A549 treated with DMSO at 1 μM for 4 hours (cell line): Measurements from ENCODE around the gene TNF. TPM values are rescaled to one million over a fixed set of nuclear protein-coding genes. Genes with fewer than 3 reads are reported as not detected.

Source experiments
- total RNA-seq: library from RNA; stranded (reverse); fragments of 200-300 nt; extraction: Qiagen RNA extraction; gene quantifications from 5 replicates; pipeline ENCODE4 v1.2.3, GENCODE V29; 2022; ENCODE audit warnings: low read depth

Gene TNF
- total RNA-seq, result 0.10 to 0.22 TPM (median 0.11 TPM) in 3 of 5 replicates, not detected in the others

DNA sequence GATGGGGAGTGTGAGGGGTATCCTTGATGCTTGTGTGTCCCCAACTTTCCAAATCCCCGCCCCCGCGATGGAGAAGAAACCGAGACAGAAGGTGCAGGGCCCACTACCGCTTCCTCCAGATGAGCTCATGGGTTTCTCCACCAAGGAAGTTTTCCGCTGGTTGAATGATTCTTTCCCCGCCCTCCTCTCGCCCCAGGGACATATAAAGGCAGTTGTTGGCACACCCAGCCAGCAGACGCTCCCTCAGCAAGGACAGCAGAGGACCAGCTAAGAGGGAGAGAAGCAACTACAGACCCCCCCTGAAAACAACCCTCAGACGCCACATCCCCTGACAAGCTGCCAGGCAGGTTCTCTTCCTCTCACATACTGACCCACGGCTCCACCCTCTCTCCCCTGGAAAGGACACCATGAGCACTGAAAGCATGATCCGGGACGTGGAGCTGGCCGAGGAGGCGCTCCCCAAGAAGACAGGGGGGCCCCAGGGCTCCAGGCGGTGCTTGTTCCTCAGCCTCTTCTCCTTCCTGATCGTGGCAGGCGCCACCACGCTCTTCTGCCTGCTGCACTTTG is at the start of gene TNF:
Gene TNF, plus strand, starts transcription at position 231 of the 567 bp plus-strand sequence. Its CDS starts 177 bp downstream, at position 408.

DNA sequence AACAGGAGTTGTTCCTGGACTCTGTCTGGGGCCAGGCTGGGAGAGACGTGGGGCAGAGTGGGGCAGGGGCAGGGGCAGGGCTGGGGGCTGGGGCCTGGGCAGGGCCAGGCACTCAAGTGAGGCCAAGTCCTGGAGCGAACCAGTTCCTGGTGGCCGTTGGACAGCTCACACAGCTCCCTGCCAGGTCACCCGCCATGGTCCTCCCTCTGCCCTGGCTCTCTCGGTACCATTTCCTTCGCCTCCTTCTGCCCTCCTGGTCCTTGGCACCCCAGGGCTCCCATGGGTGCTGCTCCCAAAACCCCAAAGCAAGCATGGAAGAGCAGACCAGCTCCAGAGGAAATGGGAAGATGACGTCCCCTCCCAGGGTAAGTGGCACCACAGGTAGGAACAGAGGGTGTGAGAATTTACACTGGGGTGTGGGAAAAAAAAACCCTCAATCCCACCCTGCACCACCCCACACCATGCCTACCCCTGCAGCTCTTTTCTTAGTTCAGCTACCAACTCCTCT is 46.5 kb upstream of the TNF start, which contains the start of gene MCCD1:
Gene MCCD1, plus strand, starts transcription at position 142 of the 508 bp plus-strand sequence. Its CDS starts 53 bp downstream, at position 195.

DNA sequence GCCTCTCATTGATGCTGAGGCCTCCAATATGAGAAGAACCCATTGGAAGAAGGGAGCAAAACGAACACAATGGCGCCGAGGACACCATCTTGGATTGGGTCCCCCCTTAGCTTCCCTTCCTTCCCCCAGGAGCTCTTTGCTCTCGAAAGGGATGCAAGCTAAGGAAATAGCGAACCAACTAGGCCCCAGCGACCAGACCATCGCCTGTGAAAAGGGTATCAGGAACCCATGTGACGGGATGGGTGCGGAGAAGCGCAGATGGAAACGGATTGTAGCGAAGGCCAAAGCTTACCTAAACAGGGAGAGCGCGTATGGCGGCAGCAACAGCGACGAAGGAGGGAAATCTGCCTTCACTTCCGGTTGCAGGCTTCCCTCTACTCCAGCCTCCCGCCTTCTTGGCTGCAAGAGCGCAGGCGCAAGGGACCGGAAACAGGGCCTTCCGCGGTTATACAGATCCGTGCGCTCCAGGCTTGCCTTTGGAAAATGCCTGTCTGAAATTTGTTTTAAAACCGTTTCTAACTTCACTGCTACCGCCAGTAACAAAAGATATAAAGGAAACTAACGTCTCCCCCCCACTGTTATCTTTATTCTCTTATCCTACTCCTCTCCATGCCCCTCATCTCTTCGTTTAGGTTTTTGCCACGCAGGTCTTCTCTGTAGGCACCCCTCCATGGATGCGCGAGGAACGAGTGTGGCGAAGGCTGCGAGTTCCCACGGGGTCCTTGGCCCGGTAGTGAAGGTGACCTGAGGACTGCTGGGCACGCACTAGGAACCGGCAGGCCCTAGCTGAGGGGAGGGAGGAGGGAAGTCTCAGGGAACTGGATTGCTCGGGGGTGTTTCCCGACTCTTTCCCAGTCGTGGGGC is 33.5 kb upstream of the TNF start, which contains the start of gene DDX39B:
Gene DDX39B, minus strand, starts transcription at position 346 of the 864 bp plus-strand sequence. CDS start 1,471 bp downstream, outside the sequence.

DNA sequence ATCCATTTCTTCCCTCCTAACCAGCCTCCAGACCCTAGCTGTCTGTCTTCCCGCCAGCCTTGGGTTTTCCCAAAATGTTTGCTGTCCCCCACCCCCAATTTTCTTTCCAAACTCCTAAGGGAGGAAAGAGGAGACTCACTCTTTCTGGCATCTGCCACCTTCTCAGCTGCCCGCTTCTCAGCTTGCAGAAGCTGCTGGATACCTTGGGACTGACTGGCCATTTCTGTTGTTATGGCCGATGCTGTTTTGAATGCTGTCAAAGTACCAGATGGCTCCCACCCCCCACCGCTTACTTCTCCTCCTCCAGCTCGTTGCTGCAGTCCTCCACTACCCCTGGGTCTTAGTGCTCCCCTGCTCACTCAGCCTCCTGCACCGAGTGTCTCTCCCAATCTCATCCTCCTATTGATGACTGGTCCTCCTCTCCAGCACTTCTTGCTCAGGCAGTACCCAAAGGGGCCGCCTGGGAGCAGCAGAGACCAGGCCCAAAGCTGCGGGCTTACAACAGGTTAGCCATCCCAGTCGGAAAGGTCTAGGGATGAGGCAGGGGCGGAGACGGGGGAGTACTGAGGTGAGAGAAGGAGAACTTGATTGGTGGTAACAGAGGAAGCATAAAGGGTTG is 28.9 kb upstream of the TNF start, which contains the start of gene ATP6V1G2:
Gene ATP6V1G2, minus strand, starts transcription at position 270 of the 619 bp plus-strand sequence. Its CDS starts 49 bp downstream, at position 221.

DNA sequence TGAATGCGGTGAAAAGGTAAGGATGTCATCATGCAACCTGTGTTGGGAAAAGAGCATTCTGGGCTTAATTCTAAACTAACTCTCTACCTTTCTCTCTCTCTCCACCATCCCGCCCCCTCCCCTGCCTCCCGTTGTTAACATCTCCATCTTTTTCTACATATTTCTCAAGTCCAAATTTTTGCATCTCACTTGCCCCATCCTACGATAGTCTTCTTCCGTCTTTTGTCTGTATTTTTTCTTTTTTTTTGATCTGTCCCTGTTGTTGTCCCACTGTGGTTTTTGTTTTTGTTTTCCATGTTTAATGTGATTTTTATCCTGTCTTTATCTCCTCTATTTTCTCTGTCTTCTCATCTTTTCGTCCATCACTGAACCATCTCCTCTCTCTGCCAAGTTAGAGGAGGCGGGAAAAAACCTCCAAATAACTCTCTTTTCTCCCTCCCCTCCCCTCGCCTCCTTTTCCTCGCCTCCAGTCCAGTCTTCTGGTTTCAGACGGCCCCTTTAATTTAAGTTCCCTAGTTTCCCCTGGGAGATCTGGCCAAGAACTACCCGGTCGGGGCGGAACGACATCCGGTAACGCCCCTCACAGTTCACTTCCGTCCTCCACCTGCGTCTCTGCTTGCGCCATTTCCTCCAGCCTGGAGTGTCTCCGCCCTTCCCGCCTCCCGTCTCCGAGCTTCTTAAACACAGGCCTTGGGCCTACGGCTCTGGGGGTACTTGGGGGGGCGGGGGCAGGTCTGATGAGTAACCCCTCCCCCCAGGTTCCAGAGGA is 28.2 kb upstream of the TNF start, which contains the start of gene NFKBIL1:
Gene NFKBIL1, plus strand, starts transcription at position 651 of the 769 bp plus-strand sequence. Its CDS starts 87 bp downstream, at position 738.

DNA sequence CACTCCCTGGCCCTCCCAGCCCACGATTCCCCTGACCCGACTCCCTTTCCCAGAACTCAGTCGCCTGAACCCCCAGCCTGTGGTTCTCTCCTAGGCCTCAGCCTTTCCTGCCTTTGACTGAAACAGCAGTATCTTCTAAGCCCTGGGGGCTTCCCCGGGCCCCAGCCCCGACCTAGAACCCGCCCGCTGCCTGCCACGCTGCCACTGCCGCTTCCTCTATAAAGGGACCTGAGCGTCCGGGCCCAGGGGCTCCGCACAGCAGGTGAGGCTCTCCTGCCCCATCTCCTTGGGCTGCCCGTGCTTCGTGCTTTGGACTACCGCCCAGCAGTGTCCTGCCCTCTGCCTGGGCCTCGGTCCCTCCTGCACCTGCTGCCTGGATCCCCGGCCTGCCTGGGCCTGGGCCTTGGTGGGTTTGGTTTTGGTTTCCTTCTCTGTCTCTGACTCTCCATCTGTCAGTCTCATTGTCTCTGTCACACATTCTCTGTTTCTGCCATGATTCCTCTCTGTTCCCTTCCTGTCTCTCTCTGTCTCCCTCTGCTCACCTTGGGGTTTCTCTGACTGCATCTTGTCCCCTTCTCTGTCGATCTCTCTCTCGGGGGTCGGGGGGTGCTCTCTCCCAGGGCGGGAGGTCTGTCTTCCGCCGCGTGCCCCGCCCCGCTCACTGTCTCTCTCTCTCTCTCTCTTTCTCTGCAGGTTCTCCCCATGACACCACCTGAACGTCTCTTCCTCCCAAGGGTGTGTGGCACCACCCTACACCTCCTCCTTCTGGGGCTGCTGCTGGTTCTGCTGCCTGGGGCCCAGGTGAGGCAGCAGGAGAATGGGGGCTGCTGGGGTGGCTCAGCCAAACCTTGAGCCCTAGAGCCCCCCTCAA is 3.1 kb upstream of the TNF start, which contains the start of gene LTA:
Gene LTA, plus strand, starts transcription at position 249 of the 871 bp plus-strand sequence. Its CDS starts 454 bp downstream, at position 703.

DNA sequence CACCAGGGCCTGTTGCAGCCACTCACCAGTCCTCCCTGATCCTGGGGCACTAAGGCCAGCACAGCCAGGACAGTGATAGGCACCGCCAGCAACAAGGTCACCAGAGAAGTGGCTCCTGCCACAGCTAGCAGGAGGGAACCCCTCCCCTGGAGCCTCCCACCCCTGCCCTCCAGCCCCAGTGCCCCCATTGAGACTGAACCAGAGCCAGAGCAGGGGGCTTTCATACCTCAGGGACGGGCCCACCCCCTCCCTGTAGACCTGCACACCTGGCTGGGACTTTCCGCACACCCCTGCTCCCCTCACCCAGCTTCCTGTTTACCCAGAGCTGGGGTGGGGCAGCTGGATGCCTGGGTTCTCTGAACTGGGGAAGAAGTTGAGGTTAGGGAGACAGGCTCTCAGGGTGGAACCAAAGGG is 6.9 kb downstream of the TNF start, which contains the start of gene LTB:
Gene LTB, minus strand, starts transcription at position 195 of the 414 bp plus-strand sequence. Its CDS starts 7 bp downstream, at position 188.

DNA sequence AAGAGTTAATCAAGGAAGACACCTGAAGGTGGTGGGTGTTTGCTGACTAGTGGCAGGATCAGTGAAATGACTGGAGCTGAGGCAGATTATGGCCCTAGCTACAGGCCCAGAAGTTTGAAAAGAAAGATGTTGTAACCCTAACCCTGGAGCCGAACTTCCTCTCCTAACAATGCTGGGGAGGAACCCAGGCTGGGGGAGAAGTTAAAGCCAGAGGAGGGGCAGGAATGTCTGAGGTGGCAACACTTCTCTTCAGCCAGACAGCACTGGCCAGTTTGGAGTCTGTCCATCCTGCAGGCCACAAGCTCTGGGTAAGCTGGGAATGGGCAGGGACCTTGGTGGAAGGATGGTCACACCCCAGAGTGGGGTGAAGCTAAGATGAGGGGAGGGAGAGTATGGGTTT is 10.6 kb downstream of the TNF start, which contains the start of gene LST1:
Gene LST1, plus strand, starts transcription at position 270 of the 400 bp plus-strand sequence. CDS start 1,023 bp downstream, outside the sequence.

DNA sequence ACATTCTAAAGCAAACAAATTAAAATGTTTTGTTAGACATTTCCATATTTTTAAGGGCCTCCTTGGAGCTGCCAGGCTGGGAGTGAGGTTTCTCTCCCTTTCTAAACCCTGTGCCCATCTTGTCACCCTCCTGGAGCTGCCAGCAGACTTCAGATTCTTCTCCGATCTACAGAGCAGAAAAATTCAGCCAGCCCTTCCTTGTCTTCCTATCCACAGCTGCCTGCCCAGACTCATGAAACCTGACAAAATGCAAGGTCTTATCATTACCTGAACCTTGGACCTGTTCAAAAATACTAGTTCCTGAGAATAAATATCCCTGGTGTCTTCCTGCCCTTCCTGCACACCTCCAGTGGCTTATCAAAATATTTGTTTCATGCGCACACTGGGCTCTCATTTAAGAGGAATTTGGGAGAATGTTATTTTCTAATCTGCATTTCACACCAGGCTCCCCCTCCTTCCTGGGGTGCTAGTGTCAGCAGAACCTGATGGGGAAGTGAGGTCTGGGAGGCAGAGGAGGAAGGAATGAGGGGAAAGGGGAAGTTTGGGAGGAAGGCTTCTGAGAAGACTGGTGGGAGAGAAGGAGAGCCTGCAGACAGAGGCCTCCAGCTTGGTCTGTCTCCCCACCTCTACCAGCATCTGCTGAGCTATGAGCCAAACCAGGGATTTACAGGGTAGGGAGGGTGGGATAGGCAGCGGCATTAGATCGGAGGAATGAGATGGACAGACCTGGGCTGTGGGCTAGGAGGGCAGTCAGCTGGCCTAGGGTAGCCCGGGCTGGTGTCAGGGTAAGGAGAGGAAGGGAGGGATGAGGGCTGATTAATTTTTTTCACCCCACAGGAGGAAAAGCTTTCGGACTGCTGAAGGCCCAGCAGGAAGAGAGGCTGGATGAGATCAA is 39.6 kb downstream of the TNF start, which contains the start of gene AIF1:
Gene AIF1, plus strand, starts transcription at position 551 of the 895 bp plus-strand sequence. Its CDS starts 96 bp downstream, at position 647.

DNA sequence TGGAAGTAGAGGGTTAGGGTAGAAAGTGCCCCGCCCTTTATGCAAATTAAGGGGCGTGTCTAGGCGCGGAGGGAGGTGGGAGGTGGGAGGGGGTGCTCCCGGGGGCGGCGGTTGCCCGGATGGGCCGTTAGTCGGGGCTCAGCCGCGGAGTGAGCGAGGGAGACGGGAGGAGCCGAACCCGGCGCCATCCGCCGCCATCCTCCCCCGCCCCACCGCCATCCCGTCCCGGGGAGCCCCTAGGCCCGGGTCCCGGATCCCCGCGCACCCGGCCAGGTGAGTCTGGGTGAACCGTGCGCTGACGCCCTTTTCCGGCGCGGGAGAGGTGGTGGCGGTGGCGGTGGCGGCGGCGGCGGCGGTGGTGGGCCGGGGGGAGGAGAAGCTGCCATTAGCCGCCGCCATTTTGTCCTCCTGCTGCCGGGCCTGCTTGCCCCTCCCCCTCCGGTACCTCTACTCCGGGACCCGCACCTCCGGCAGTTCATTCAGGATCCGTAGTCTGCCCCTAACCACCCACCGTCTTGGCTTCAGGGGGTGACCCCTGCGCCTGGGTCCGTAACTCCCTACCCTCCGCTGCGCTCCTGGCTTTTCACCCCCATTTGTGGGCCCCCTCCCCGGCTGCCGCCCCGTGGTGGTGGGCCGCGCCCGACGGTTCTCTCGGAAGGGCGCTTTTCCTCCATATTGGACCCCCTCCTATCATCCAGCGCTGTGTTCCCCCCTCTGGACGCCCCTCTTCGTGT is 45.4 kb downstream of the TNF start, which contains the start of gene PRRC2A:
Gene PRRC2A, plus strand, starts transcription at position 130 of the 734 bp plus-strand sequence. CDS start 2,075 bp downstream, outside the sequence.

Other genes starting within 250 kb of the TNF start
- 22.4 to 31.2 TPM (median 26.4 TPM) in 5 replicates for gene HLA-B, start 218.4 kb upstream of the TNF start, total RNA-seq
- 26.7 to 28.7 TPM (median 27.5 TPM) in 5 replicates for gene MICA, start 172.0 kb upstream of the TNF start, total RNA-seq
- 7.6 to 9.0 TPM (median 8.6 TPM) in 5 replicates for gene MICB, start 77.4 kb upstream of the TNF start, total RNA-seq
- gene MCCD1, start 46.6 kb upstream of the TNF start, total RNA-seq, result not detected in 5 replicates
- gene DDX39B, start 33.6 kb upstream of the TNF start, total RNA-seq, result 352 to 407 TPM (median 386 TPM) in 5 replicates
- 0.40 to 0.77 TPM (median 0.64 TPM) in 5 replicates for gene ATP6V1G2, start 29.0 kb upstream of the TNF start, total RNA-seq
- gene NFKBIL1, start 28.0 kb upstream of the TNF start, total RNA-seq, result 9.6 to 12.9 TPM (median 11.4 TPM) in 5 replicates
- 0.11 to 0.12 TPM in 2 of 5 replicates, not detected in the others for gene LTA, start 3.3 kb upstream of the TNF start, total RNA-seq
- gene LTB, start 6.9 kb downstream of the TNF start, total RNA-seq, result 0.29 to 0.50 TPM (median 0.49 TPM) in 5 replicates
- 0.20 to 0.26 TPM in 2 of 5 replicates, not detected in the others for gene LST1, start 10.7 kb downstream of the TNF start, total RNA-seq
- not detected in 5 replicates for gene NCR3, start 17.4 kb downstream of the TNF start, total RNA-seq
- gene AIF1, start 39.7 kb downstream of the TNF start, total RNA-seq, result not detected in 5 replicates
- 68.9 to 101 TPM (median 86.8 TPM) in 5 replicates for gene PRRC2A, start 45.1 kb downstream of the TNF start, total RNA-seq
- 119 to 155 TPM (median 144 TPM) in 5 replicates for gene BAG6, start 77.1 kb downstream of the TNF start, total RNA-seq
- gene APOM, start 80.3 kb downstream of the TNF start, total RNA-seq, result 2.8 to 3.8 TPM (median 3.2 TPM) in 5 replicates
- 10.9 to 13.1 TPM (median 12.1 TPM) in 5 replicates for gene C6orf47, start 85.2 kb downstream of the TNF start, total RNA-seq
- 10.7 to 15.4 TPM (median 12.2 TPM) in 5 replicates for gene GPANK1, start 89.4 kb downstream of the TNF start, total RNA-seq
- gene CSNK2B, start 90.5 kb downstream of the TNF start, total RNA-seq, result 165 to 176 TPM (median 167 TPM) in 5 replicates
- 3.6 to 5.8 TPM (median 5.1 TPM) in 5 replicates for gene LY6G5B, start 94.4 kb downstream of the TNF start, total RNA-seq
- gene LY6G5C, start 105.5 kb downstream of the TNF start, total RNA-seq, result 0.95 to 2.0 TPM (median 1.3 TPM) in 5 replicates
- 16.1 to 20.1 TPM (median 17.9 TPM) in 5 replicates for gene ABHD16A, start 127.8 kb downstream of the TNF start, total RNA-seq
- gene LY6G6F, start 131.3 kb downstream of the TNF start, total RNA-seq, result not detected in 5 replicates
- gene LY6G6D, start 139.8 kb downstream of the TNF start, total RNA-seq, result not detected in 5 replicates
- gene LY6G6C, start 146.2 kb downstream of the TNF start, total RNA-seq, result 0.12 to 0.20 TPM in 2 of 5 replicates, not detected in the others
- gene MPIG6B, start 147.8 kb downstream of the TNF start, total RNA-seq, result not detected in 5 replicates
- 27.0 to 30.0 TPM (median 27.6 TPM) in 5 replicates for gene DDAH2, start 153.7 kb downstream of the TNF start, total RNA-seq
- 490 to 521 TPM (median 507 TPM) in 5 replicates for gene CLIC1, start 161.0 kb downstream of the TNF start, total RNA-seq
- gene MSH5, start 164.4 kb downstream of the TNF start, total RNA-seq, result 10.7 to 16.8 TPM (median 15.8 TPM) in 5 replicates
- 3.0 to 5.0 TPM (median 3.3 TPM) in 5 replicates for gene SAPCD1, start 187.1 kb downstream of the TNF start, total RNA-seq
- 1.4 to 2.0 TPM (median 1.8 TPM) in 5 replicates for gene VWA7, start 201.8 kb downstream of the TNF start, total RNA-seq
- gene VARS1, start 220.2 kb downstream of the TNF start, total RNA-seq, result 52.7 to 64.9 TPM (median 59.0 TPM) in 5 replicates
- gene LSM2, start 231.4 kb downstream of the TNF start, total RNA-seq, result 49.8 to 66.9 TPM (median 61.6 TPM) in 5 replicates
- gene HSPA1L, start 239.7 kb downstream of the TNF start, total RNA-seq, result 1.00 to 2.0 TPM (median 1.9 TPM) in 5 replicates
- gene HSPA1A, start 240.0 kb downstream of the TNF start, total RNA-seq, result 134 to 436 TPM (median 349 TPM) in 5 replicates